Measurements from ENCODE around the gene LRRC10B.
A peak's percentile ranks its signal among the peaks of the same experiment; 100 is the strongest.

Gene LRRC10B

DNA sequence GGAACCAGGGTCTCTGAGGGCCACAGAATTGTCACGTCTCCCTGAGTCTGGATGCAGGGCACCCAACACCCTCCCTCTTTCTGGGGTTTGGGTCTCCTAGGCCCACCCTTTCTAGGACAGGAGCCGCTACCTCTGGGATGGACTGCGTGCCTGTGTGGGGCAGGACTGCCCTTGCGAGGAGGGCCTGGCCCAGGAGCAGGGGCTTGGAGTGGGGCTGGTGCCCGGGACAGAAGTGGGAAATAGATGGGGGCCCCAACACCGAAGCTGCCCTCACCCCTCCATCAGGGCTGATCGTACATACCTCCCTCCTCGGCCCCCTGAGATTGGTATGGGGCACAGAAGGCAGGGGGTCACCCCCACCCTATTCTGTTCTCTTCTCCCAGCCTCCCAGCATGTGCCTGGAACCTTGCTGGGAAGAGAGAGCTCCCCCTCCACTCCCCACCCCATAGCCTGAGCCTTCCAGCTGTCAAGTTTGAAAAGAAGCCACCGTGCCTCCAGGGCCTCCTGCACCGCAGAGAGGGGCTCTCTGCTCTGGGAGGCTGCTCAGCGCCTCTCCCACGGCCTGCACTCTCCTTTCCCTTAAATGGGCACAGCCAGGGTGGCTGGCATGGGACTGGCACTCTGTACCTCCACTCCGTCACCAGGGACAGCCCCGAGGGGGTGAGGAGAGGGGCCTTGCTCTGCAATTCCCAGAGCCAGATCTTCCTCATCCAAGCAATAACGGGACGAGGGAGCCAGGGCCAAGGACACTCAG is 1.8 kb downstream of the LRRC10B start:
- DNase-seq, result no peak

GRCh38 chr11:61510974-61511373 is 2.4 kb downstream of the LRRC10B start:
- DNase-seq, result no peak

- DNase-seq, result no peak
Measured at GRCh38 chr11:61511383-61511782, 2.8 kb downstream of the LRRC10B start.

- no peak for DNase-seq
Measured at GRCh38 chr11:61512435-61512834, 3.9 kb downstream of the LRRC10B start.

DNA sequence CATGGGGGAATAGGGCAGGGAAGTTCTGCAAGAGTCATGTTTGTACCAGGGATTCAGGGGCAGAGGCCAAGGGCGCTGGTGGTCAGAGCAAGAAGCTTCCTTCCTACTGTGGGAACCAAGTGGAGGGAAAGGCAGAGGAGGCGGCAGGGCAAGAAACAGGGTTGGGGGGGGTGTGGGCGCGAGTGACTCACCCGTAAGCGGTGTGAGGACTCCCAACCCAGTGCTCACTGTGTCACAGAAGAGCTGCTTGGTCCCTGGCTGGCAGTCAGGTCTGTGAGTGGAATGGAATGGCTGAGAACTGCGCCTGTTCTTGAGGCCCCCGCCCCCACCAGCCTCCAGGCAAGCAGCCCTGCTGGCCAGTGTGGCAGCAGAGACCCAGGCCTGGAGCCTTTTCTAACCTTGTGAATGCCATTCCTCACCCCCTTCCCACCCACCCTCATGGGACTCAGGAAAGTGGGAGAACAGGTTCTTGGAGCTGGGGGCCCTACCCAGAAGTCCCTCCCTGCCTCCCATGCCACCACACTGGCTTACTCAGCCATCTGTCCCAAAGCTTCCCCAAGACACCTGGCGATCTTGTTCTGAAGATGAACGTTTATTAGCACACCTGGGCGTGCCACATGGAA is 4.7 kb downstream of the LRRC10B start:
- DNase-seq, result no peak

- no peak for DNase-seq
Measured at GRCh38 chr11:61514050-61514917, 5.7 kb downstream of the LRRC10B start.

- no peak for DNase-seq
Measured at GRCh38 chr11:61515686-61516085, 7.1 kb downstream of the LRRC10B start.

GRCh38 chr11:61516191-61516590 is 7.6 kb downstream of the LRRC10B start:
- DNase-seq, result no peak

DNA sequence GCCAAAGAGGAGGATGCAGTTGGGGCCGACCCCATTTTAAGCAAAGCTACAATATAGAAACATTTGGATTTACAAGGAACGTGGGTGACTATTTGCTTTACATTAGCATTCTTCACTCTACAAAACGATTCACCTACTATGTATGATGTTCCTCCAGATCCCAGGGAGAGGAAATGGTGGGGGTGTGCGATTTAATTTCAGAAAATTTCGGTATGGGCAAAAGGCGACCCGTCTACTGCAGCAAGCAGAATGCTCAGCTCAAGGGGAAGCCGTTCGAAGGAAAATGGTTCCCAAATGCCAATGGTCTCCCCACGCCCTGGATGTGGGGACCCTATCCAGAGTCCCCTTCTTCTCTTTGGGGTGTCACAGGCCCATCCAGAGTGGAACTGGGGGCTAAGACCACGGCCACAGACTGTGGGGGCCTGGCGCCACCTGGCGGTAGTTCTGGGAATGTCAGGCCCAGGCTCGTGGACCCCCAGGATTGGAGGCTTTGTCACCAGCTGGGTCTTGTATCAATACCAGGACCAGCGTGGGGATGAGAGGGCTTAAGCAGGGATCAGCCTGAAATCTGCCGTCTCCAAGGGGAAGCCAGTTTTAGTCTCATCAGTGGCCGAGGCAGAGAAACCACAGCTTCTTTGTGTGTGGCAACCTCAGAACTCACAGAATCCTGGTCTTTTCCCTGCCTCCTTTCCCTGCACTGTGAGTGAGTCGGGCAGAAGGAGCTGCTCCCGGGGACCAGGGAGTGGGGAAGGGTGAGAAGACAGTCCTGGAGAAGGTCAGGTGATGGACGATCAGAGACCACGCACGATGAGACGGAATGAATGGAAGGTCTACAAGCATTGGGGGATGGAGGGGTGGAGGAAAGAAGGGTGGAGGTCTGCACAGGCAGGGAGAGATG is 8.4 kb downstream of the LRRC10B start:
- DNase-seq, result peak; percentile 29

- no peak for DNase-seq
Measured at GRCh38 chr11:61518032-61518795, 9.7 kb downstream of the LRRC10B start.

DNA sequence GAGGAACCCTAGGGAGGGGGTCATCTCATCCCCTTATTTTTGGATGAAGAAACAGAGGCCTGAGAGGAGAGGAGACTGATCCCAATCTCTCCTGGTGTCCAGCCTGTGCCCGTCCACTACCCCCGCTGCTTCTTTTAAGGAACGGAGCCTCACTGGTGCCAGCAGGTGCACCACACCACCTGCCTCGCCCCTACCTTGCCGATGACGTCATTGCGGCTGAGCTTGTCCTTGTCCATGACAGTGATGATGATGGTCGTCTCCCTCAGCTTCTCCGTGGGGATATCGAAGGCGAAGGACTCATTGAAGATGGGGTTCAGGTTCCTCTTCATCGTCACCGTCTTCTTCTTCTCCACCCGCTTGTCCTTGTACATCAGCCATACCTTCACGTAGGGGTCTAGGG is 14.3 kb downstream of the LRRC10B start:
- no peak for DNase-seq

GRCh38 chr11:61524446-61524845 is 15.9 kb downstream of the LRRC10B start:
- no peak for DNase-seq

- no peak for DNase-seq
Measured at GRCh38 chr11:61524963-61525587, 16.5 kb downstream of the LRRC10B start.

DNA sequence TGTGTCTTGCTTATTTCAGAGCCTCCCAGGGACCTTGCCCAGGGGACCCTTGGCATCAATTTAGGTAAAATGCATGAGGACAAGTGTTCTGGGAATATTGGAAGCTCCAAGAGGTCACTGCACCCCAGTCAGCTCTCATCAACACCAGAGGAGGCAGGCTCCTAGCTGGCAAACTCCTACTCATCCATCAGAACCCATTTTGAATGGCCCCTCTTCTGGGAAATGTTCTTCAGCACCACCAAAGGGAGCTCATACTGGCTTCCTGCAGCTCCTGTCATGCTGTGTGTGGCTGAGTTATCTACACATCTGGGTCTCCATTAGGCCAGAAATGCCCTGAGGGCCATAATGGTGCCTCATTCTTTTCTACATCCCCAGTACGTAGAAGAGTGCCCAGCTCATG is 17.7 kb downstream of the LRRC10B start:
- no peak for DNase-seq

DNA sequence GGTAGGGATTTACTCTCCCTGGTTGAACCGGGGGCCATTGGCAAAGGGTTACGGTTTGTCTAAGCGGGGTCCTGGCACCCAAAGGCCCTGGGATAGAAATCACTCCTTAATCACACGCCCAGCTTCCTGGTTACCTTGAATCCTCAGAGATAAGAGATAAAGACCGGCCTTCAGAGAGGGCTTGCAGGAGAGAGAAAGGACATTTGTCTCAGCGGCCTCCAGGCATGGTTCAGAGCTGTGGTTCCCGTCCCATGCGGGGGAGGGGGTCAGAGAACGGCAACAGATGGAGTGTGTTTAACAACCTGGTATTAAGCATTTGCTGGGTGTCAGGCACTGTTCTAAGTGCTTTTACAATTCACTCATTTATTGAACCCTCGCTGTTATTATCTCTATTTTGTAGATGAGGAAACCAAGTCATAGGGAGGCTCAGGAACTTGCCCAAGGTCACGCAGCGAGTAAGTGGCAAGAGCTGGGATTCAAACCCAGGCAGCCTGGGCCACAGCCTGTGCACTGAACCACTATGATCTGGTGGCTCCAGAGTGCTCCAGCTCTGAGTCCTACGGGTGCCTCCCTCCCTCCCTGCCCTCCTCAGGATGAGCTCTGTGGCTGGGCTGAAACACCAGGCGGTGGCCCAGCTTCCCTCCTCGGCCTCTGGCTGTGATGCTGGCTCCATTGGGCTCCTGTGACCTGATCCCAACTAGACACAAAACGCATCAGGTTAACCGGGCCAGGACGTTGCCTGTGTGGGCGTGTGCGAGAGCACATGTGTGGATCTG is 18.6 kb downstream of the LRRC10B start:
- DNase-seq, result no peak

GRCh38 chr11:61528114-61528513 is 19.6 kb downstream of the LRRC10B start:
- no peak for DNase-seq

DNA sequence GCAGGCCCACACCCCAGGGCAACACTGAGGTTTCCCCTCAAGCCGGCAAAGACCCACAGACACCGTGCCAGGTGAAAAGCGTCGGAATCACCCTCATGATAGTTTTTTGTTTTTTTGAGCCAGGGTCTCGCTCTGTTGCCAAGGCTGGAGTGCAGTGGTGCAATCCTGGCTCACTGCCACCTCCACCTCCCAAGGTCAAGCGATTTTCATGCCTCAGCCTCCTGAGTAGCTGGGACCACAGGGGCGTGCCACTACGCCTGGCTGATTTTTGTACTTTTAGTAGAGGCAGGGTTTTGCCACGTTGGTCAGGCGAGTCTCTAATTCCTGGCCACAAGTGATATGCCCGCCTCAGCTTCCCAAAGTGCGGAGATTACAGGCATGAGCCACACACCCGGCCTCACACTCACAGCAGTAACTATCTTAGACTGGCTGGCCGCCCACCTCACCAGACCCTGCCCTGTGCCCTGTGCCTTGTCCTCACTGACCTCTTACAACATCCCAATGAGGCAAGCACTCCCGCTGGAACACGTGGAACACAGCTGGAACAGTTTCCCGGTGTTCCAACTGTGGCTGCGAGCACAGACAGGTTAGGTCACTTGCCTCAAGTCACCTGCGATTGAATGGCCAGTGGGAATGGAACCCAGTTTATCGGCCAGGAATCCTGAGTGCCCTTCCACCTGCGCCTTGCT is 21.1 kb downstream of the LRRC10B start:
- no peak for DNase-seq

GRCh38 chr11:61531044-61531443 is 22.5 kb downstream of the LRRC10B start:
- no peak for DNase-seq

DNA sequence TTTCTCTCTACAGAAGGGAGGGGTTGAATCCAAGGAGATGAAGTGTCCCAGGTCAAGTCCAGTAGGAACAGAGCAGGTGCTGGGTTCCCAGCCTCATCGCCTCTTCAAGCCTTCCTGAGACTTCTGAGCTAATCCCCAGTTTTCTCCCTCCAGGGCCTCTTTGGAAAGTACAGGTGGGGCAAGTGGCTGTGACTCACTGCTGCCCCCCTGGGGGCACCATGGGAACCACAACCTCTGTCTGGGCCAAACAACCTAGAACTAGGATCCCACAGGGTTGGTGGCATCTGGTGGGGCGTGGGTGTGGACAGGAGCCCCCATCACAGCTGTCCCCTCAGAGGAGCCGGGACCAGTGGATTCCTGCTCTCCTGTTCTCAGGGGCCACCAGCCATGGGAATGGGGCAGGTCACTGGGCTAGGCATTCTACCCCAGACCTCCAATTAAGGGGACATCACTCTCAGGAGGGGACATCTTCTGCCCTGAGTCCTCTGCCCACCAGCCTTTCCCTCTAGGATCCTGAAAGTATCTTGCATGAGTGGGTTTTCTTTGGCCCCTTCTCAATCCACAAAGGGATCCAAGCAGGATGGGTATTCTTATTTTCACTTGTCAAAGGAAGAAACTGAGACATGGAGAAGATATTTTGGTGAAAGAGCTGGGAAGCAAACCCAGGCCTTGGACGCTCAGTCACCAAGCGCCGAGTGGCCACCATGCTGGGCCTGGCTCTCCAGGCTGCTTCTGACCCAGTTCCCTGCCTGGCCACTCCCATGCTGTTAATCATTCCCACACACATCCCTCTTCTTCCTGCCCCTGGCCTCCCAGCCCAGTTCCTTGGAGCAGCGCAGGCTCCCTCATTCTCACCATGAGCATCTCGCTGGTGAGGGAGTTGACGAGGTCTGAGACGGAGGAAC is 23.8 kb downstream of the LRRC10B start:
- peak; percentile 19 for DNase-seq

All from NCI-H1105 treated with DMSO at 0.1 percent for 48 hours (cell line).